ENCODE results near the gene COG8. TPM values are rescaled to one million over a fixed set of nuclear protein-coding genes. Genes with fewer than 3 reads are reported as not detected.
"Not testable (repeated sequence)": the region's sequence is repeated elsewhere in the genome, so short reads cannot be mapped to it uniquely, and the experiment has no call there.

The COG8 gene
- polyA plus RNA-seq, 3 donors, result 26.9 to 34.7 (median 27.8) TPM

DNA sequence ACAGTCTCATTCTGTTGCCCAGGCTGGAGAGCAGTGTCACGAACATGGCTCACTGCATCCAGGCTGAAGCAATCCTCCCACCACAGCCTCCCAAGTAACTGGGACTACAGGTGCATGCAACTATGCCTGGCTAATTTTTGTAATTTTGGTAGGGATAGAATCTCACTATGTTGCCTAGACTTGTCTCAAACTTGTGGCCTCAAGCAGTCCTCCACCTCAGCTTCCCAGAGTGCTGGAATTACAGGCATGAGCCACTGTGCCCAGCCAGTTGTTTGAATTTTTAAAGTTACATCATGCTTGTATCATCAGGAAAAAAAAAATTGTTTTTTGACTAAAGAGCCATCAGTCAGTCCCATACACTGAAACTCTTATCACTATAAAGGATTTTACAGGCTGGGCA is 45.3 kb downstream of the COG8 start:
- no peak for DNase-seq (ENCODE audit: low read depth in 3 of 3, low spot score in 2 of 3)

DNA sequence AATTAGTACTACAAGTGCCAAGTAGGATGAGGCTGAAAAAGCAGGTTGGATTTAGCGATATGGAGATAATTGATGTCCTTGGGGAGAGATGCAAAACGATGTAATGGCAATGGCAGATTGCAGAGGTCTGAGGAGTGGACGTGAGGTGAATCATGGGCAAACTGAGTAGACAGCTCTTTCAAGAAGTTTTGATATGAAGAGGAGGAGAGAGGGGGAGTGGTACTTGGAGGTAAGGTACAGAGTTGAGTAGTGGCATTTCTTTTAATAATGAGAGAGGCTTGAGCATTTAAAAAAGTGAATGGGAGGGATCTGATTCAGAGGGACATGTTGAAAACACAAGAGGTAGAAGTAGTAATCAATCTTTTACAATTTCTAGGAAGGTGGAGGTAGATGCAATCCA is 46.0 kb downstream of the COG8 start:
- no peak for DNase-seq (ENCODE audit: low read depth in 3 of 3, low spot score in 2 of 3)

DNA sequence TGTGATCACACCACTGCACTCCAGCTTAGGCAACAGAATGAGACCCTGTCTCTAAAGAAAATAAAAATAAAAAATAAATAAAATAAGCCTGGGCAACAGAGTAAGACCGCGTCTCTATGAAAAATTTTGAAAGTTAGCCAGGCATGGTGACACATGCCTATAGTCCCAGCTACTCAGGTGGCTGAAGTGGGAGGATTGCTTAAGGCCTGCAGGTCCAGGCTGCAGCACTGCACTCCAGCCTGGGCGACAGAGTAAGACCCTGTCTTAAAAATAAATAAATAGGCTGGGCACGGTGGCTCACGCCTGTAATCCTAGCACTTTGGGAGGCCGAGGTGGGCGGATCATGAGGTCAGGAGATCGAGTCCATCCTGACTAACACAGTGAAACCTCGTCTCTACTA is 47.7 kb downstream of the COG8 start:
- not testable (repeated sequence) for DNase-seq (ENCODE audit: low read depth in 3 of 3, low spot score in 2 of 3)

DNA sequence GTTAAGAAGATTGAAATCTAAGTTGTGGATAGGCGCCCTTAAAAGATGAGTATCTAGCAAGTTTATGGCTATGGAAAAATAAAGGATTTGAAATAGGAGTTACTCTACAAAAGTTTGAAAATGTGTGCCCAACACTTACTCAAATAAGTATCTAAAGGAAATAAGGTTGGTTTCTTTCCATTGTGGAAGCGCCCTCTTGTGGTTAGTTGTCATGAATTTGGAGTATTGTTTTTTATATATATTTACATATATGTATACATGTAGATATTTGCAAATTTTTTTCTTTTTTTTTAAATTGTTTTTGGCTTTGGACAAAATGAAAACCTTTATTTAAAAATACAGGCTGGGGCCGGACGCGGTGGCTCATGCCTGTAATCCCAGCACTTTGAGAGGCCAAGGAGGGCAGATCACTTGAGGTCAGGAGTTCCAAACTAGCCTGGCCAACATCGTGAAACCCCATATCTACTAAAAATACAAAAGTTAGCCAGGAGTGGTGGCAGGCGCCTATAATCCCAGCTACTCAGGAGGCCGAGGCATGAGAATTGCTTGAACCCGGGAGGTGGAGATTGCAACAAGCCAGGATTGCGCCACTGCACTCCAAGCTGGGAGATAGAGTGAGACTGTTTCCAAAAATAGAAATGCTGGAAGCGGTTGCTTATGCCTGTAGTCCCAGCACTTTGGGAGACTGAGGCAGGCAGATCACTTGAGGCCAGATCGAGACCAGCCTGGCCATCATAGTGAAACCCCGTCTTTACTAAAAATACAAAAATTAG is 52.2 kb downstream of the COG8 start:
- DNase-seq (ENCODE audit: low read depth in 3 of 3, low spot score in 2 of 3), result peak; percentile 58 to 72 (median 60)

DNA sequence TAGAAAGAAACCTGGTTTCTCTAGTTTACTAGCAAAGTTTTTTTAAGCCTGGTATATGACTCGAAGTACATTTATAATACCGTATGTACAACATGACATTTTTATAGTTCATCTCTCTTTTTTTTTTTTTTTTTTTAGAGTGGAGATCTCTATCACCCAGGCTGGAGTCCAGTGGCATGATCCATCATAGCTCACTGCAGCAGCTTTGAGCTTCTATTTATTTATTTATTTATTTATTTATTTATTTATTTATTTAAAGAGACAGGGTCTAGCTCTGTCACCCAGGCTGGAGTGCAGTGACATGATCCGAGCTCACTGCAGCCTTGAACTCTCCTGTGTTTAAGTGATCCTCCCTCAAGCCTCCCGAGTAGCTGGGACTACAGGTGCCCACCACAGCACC is 54.1 kb downstream of the COG8 start:
- no peak for DNase-seq (ENCODE audit: low read depth in 3 of 3, low spot score in 2 of 3)

DNA sequence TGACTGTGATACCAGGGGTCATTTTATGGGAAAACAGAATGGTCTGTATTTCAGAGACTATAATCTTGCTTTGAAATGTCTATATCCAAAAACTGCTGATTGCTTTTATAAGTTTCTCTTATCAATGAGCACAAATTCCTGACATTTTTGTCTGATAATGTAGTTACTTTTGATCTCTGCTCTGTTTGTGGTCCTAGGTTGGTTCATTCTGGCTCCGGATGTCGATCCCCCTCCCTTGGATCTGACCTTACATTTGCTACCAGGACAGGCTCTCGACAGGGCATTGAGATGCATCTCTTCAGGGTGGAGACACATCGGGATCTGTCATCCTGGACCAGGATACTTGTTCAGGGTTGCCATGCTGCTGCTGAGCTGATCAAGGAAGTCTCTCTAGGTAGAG is 55.5 kb downstream of the COG8 start:
- DNase-seq (ENCODE audit: low read depth in 3 of 3, low spot score in 2 of 3), result no peak

DNA sequence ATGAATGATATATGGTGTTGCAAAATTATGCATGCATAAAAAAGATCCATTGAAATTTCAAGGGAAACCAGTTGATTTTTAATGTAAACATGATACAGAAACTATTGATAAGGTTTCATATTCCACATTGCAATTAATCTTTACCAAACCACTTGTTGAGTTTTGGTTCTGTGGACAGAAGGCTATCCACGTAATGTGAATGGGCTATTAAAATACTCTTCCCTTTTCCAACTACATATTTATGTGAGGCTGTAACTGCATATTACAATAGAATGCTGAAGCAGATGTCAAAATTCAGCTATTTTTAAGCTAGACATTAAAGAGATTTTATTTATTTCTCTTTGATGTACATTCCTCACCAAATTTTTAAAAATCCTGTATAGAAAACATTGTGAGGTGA is 62.0 kb downstream of the COG8 start:
- no peak for DNase-seq (ENCODE audit: low read depth in 3 of 3, low spot score in 2 of 3)

Other genes starting within 250 kb of the COG8 start
- gene HAS3, start 233.9 kb downstream of the COG8 start, polyA plus RNA-seq (ENCODE audit: insufficient read length in 3 of 3), result 1 to 10 TPM; 3.5 to 4.5 (median 4.4) TPM
- 100 to 1,000 TPM; 160 to 183 (median 161) TPM for gene CHTF8, start 207.0 kb downstream of the COG8 start, polyA plus RNA-seq (ENCODE audit: insufficient read length in 3 of 3)
- gene UTP4, start 206.9 kb downstream of the COG8 start, polyA plus RNA-seq (ENCODE audit: insufficient read length in 3 of 3), result 10 to 100 TPM; 63.8 to 67.2 (median 64.2) TPM
- gene SNTB2, start 152.4 kb downstream of the COG8 start, polyA plus RNA-seq (ENCODE audit: insufficient read length in 3 of 3), result 10 to 100 TPM; 10.6 to 11.8 (median 11.0) TPM
- gene VPS4A, start 28.2 kb downstream of the COG8 start, polyA plus RNA-seq (ENCODE audit: insufficient read length in 3 of 3), result 10 to 100 TPM; 41.6 to 47.9 (median 43.8) TPM
- gene PDF, start 9.0 kb downstream of the COG8 start, polyA plus RNA-seq (ENCODE audit: insufficient read length in 3 of 3), result 1 to 10 TPM; 2.5 to 3.1 (median 2.6) TPM
- gene NIP7, start 208 bp upstream of the COG8 start, polyA plus RNA-seq (ENCODE audit: insufficient read length in 3 of 3), result 10 to 100 TPM; 33.3 to 37.7 (median 36.8) TPM
- 1 to 10 TPM; 1.5 to 3.6 (median 2.3) TPM for gene TMED6, start 12.2 kb upstream of the COG8 start, polyA plus RNA-seq (ENCODE audit: insufficient read length in 3 of 3)
- 10 to 100 TPM; 37.5 to 38.6 (median 37.9) TPM for gene TERF2, start 46.4 kb upstream of the COG8 start, polyA plus RNA-seq (ENCODE audit: insufficient read length in 3 of 3)
- gene CYB5B, start 85.1 kb upstream of the COG8 start, polyA plus RNA-seq (ENCODE audit: insufficient read length in 3 of 3), result 100 to 1,000 TPM; 143 to 162 (median 153) TPM
- gene NFAT5, start 226.4 kb upstream of the COG8 start, polyA plus RNA-seq (ENCODE audit: insufficient read length in 3 of 3), result 10 to 100 TPM; 30.7 to 37.0 (median 32.9) TPM

Data from right renal cortex interstitium (tissue), 3 donors.